Upper lobe of right lung (tissue), 1 donor: ENCODE measurements around the gene LENG8. TPM values are rescaled to one million over a fixed set of nuclear protein-coding genes. Genes with fewer than 3 reads are reported as not detected.
"Not testable (repeated sequence)": the region's sequence is repeated elsewhere in the genome, so short reads cannot be mapped to it uniquely, and the experiment has no call there.

Experiments
- ATAC-seq: fragments of 200-7000 bp; cut with Tn5 transposase; one replicate; pipeline ENCODE4 v1.9.1; 2020; ENCODE audit warnings: mild to moderate bottlenecking, moderate library complexity
- DNase-seq: peaks from one replicate; pipeline ENCODE4 v3.0.0-alpha.2; 2020
- H3K27ac ChIP-seq: fragments of 200-600 bp; one replicate; pipeline ENCODE4 v1.8.0; 2022
- H3K27me3 ChIP-seq: fragments of 200-600 bp; one replicate; pipeline ENCODE4 v1.8.0; 2022; ENCODE audit warnings: mild to moderate bottlenecking
- H3K36me3 ChIP-seq: fragments of 200-600 bp; one replicate; pipeline ENCODE4 v1.8.0; 2022
- H3K4me1 ChIP-seq: fragments of 200-600 bp; one replicate; pipeline ENCODE4 v1.8.0; 2022
- H3K4me3 ChIP-seq: fragments of 200-600 bp; one replicate; pipeline ENCODE4 v1.8.0; 2022; ENCODE audit warnings: mild to moderate bottlenecking
- H3K9me3 ChIP-seq: fragments of 200-600 bp; one replicate; pipeline ENCODE4 v1.8.0; 2022
- intact Hi-C: fragments of 100-400 bp; cut with DNase I; formaldehyde crosslinking; loops from one replicate; pipeline ENCODE4 v1.11.0; 2022
- total RNA-seq: library from RNA; stranded (reverse); fragmentation: NEBNext Ultra II Directional; extraction: Animal tissue kit (Norgen Biotek cat#: 25700); gene quantifications from one replicate; pipeline ENCODE4 v1.2.1, GENCODE V29; 2021
- TF ChIP-seq, protein P1 (sequence below): fragments of 200-600 bp; IDR thresholded peaks from one replicate; pipeline ENCODE4 v1.8.0; 2022; ENCODE audit warnings: antibody characterized with exemption
- donor health status: DM: no; HTN: yes; CAD: no; lungs with severe emphysema.

LENG8 gene
- total RNA-seq, 1 donor from 2014 or later = 191 TPM

GRCh38 chr19:54465426-54466109 is 16.6 kb downstream of the LENG8 start:
- peaks cover 18% of the 10 kb centered on the region for H3K27me3 ChIP-seq
- TF ChIP-seq, protein P1, sequence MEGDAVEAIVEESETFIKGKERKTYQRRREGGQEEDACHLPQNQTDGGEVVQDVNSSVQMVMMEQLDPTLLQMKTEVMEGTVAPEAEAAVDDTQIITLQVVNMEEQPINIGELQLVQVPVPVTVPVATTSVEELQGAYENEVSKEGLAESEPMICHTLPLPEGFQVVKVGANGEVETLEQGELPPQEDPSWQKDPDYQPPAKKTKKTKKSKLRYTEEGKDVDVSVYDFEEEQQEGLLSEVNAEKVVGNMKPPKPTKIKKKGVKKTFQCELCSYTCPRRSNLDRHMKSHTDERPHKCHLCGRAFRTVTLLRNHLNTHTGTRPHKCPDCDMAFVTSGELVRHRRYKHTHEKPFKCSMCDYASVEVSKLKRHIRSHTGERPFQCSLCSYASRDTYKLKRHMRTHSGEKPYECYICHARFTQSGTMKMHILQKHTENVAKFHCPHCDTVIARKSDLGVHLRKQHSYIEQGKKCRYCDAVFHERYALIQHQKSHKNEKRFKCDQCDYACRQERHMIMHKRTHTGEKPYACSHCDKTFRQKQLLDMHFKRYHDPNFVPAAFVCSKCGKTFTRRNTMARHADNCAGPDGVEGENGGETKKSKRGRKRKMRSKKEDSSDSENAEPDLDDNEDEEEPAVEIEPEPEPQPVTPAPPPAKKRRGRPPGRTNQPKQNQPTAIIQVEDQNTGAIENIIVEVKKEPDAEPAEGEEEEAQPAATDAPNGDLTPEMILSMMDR = no peak
- H3K36me3 ChIP-seq = peaks cover 15% of the 10 kb centered on the region
- peaks cover 36% of the 10 kb centered on the region for H3K4me1 ChIP-seq
- DNase-seq (no peak), ATAC-seq (no peak)
- intact Hi-C loops = no loop called here
- no peak overlapping the region for H3K27ac ChIP-seq
- H3K9me3 ChIP-seq = no peaks in the 10 kb centered on the region
- no peak overlapping the region for H3K4me3 ChIP-seq

DNA sequence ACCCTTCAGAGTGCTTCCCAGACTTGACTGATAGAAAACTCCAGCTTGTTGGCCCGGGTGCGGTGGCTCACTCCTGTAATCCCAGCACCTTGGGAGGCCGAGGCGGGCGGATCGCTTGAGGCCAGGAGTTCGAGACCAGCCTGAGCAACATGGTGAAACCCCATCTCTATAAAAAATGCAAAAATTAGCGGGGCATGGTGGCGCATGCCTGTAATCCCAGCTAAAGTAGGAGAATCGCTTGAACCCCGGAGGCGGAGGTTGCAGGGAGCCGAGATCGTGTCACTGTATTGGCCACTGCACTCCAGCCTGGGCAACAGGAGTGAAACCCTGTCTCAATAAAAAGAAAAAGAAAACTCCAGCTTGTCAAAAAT is 17.1 kb downstream of the LENG8 start:
- H3K4me3 ChIP-seq, H3K36me3 ChIP-seq, DNase-seq, H3K27ac ChIP-seq, H3K9me3 ChIP-seq, ATAC-seq, intact Hi-C loops: not testable (repeated sequence)
- Histone ChIP-seq H3K27me3 (peaks cover 24% of the 10 kb centered on the region), H3K4me1 (peaks cover 39% of the 10 kb centered on the region)

DNA sequence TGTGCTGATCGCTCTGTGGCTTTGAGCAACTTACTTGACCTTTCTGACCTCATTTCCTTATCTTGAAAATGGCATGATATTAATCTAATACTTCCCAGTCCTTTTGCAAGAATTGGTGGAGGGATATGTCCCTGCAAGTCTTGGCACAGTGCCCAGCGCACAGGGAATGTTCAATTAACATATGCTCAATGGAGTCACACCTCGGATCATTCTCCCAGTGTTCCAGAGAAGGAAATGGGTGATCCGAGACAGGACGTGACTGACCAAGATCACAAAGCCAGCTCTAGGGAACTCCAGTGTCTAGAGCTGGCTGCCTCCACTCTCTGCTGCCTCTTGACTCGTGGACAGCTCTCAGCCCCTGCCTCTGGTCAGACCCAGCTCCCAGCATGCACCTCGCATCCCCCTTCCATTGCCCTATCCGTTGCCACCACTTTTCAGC is 20.5 kb downstream of the LENG8 start:
- H3K4me1 ChIP-seq = peaks cover 32% of the 10 kb centered on the region
- H3K36me3 ChIP-seq = no peaks in the 10 kb centered on the region
- intact Hi-C loops = no loop called here
- peaks cover 24% of the 10 kb centered on the region for H3K27me3 ChIP-seq
- H3K27ac ChIP-seq = peak overlapping the region; percentile 80
- TF ChIP-seq, protein P1 = no peak
- DNase-seq (no peak), ATAC-seq (no peak)
- H3K4me3 ChIP-seq = no peak overlapping the region
- no peaks in the 10 kb centered on the region for H3K9me3 ChIP-seq

- no peak for ATAC-seq
- peaks cover 32% of the 10 kb centered on the region for H3K4me1 ChIP-seq
- TF ChIP-seq, protein P1 = no peak
- no peaks in the 10 kb centered on the region for H3K9me3 ChIP-seq
- H3K27me3 ChIP-seq = peaks cover 24% of the 10 kb centered on the region
- DNase-seq = no peak
- no peaks in the 10 kb centered on the region for H3K36me3 ChIP-seq
- peak overlapping the region; percentile 46 for H3K4me3 ChIP-seq
- intact Hi-C loops = no loop called here
- H3K27ac ChIP-seq = peak overlapping the region; percentile 80
Observed at GRCh38 chr19:54470276-54470887, 21.4 kb downstream of the LENG8 start.

- no peaks in the 10 kb centered on the region for H3K36me3 ChIP-seq
- H3K9me3 ChIP-seq = no peaks in the 10 kb centered on the region
- peaks cover 32% of the 10 kb centered on the region for H3K4me1 ChIP-seq
- TF ChIP-seq, protein P1 = no peak
- H3K4me3 ChIP-seq = peak overlapping the region; percentile 46
- DNase-seq = no peak
- peaks cover 29% of the 10 kb centered on the region for H3K27me3 ChIP-seq
- intact Hi-C loops = no loop called here
- H3K27ac ChIP-seq = peak overlapping the region; percentile 80
- ATAC-seq = peak; percentile 61
Observed at GRCh38 chr19:54470991-54471782, 22.2 kb downstream of the LENG8 start.
